Middle frontal gyrus (tissue), 1 donor: ENCODE measurements around the gene ERCC2.

ENCODE experiments used
- DNase-seq: peaks from one replicate; pipeline ENCODE4 v3.0.0-alpha.2; 2015; ENCODE audit warnings: low spot score; ENCODE audit errors: extremely low spot score

ERCC2 gene

DNA sequence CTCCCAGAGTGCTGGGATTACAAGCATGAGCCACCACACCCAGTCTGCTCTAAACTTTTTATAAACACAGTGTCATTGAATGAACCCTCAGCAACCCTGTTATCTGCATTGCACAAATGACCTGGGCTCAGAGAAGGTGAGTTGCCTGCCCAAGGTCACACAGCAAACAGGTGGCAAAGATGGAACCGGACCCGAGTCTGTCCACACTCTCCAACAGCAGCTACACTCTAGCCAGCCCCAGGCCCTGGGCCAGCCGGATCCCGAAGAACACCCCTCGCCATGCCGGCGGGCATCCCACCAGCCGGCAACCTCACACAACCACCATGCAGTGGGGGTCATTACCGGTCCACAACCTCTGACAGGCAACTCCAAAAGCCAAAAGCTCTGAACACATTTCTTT lies 14.5 kb downstream of the ERCC2 start:
- DNase-seq = no peak

DNA sequence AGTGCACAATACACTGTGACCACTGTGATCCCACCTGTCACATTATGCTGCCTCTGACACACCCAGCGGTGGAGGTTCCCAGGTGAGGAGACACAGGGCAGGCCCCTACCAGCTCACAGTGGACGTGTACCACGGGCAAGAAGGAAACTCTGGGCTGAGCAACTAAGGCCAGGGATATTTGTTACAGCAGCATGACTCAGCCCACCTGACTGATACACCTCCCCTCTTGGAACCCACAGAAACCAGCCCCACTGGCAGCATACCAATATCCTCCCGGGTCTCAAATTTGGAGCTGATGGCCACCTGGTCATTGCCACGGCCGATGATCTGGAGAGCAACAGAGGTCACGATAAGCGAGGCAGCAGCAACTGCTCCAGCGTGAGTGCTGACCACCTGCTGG lies 15.0 kb downstream of the ERCC2 start:
- no peak for DNase-seq

DNA sequence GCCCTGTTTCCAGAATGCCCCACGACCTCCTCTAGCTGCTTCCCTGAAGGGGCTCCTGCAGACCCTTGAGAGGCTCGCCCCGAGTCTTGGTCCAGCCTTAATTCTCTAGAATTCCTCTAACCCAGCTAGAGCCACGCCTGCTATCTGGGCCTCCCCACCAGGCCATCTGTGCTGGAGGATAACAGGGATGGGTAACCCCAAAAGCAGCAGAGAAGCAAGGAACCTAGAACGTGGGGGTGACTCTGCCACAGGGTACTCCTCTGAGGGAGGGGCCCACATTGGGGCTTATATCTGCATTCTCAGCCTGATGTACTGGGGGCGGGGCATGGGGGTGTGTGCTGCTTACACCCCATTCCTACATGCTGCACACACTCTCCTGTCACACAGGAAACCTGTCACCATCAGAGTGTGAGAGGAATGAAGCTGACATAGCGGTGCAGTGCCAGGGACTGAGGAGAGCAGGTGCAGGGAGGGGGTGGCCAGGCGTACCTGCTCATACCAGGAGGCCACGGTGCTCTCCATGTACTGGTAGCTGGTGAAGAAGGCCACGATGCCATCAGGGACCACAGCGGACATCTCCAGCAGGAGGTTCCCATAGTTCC lies 16.0 kb downstream of the ERCC2 start:
- no peak for DNase-seq

DNA sequence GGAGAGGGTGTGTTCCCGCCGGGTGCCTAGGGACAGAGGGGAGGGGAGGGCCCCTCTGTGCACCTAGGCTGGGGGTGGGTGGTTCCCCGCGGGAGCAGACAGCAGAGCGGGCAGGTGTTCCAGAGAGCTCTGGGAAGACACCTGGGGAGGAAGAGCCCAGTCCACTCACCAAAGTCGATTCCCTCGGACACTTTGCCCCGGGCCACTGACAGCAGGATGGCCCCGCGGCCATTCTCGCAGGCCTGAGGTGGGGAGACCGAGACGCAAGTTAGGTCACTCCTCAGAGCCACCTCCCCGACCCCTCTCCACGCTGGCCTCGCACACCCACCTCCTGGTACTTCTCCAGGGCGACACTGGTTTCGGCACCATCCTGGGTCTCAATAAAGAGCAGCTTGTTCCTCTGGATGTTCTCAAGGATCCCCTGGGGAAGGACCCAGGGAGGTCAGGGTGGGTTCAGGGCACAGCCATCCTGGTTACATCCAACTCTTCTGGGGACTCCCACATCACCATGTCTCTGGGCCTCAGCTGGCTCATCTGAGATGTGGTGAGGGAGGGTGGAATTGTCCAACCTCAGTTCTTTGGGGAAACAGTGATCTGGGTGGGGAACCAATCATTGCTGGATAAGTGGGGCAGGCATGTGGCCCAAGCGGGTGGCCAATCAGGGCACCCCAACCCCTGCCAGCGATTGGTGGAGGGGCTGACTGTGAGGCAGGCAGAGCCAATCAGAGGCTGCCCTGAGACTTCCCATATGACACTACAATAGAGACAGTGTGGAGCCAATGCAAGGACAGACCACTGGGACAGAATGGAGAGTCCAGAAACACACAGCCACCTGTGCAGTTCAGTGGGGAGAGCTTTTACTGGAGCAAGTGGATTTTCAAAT lies 17.2 kb downstream of the ERCC2 start:
- DNase-seq = no peak

- DNase-seq = no peak
These were observed 17.9 kb downstream of the ERCC2 start for GRCh38 chr19:45352471-45352870.

DNA sequence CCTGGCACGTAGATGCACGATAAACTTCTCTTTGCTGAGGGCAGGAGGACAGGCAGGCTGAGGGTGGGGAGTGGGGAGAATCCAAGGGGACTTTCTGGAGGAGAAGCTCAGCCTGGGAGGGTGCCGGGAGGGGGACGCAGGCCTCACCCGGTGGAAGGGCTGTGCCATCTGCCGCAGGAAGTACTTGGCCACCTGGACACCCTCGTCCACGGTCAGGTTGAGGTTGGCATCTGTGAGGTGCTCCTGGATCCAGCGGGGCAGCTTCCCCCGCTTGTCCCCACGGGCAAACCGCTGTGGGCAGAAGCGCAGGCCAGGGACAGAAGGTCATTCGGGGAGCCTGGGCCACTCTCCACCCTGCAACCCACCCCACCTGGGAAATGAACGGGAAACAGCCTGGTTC lies 18.3 kb downstream of the ERCC2 start:
- DNase-seq = no peak

- DNase-seq = no peak
These were observed 18.9 kb downstream of the ERCC2 start for GRCh38 chr19:45351401-45351952.

DNA sequence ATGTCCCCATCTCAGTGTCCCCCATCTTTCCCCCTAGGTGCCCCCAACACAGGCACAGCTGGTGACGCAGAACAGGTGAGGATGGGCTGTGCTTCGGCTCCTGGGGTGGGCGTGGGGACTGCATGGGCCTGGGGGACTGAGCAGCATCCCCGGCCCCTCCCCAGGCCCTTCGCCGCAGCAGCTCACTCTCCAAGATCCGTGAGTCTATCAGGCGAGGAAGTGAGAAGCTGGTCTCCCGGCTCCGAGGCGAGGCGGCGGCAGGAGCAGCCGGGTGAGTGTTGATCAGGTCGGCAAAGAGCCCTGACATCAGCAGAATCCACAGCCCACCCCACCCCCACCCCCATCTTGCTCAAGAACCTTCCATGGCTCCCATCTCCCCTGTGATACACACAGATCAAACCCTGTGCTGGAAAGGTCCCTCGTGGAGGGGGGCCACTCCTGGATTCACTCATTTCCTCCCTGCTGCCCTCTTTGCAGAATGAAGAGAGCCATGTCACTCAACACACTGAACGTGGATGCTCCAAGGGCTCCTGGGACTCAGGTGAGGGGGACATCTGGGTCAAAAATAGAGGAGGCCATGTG lies 19.8 kb downstream of the ERCC2 start:
- DNase-seq = no peak

GRCh38 chr19:45349430-45349941 lies 20.9 kb downstream of the ERCC2 start:
- DNase-seq = no peak

- DNase-seq = no peak
These were observed 21.3 kb downstream of the ERCC2 start for GRCh38 chr19:45349126-45349415.

GRCh38 chr19:45348367-45349125 lies 21.8 kb downstream of the ERCC2 start:
- DNase-seq = no peak

DNA sequence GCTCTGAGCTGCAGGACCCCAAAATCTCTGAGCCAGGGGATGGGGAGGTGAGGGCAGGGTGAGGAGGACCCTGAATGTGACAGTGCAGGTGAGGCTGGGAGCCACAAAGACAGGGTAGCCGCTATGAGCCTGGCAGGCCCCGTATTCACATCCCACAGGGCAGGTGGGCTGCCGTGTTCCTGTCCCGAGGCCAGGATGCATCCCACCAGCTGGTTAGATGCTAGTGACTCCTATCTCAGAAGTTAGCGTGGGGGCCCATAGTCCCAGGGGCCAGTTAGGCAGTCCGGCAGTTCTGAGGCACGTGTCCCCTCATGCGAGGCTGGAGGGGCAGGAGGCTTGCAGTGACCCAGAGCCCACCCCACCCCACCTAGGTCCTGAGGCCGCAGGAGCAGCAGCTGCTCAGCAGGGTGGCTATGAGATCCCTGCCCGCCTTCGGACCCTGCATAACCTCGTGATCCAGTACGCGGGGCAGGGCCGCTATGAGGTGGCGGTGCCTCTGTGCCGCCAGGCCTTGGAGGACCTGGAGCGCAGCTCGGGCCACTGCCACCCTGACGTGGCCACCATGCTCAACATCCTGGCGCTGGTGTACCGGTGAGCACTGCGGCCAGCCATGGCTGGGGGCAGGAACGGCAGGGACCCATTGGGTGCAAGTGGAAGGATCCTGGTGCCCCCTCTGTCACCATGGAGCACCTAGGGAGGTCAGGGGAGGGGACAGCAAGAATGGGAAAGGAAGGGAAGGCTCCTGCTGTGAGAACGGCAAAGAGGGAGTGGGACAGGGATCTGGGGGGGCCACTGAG lies 22.6 kb downstream of the ERCC2 start:
- DNase-seq = no peak

- DNase-seq = no peak
These were observed 23.9 kb downstream of the ERCC2 start for GRCh38 chr19:45346449-45346848.

DNA sequence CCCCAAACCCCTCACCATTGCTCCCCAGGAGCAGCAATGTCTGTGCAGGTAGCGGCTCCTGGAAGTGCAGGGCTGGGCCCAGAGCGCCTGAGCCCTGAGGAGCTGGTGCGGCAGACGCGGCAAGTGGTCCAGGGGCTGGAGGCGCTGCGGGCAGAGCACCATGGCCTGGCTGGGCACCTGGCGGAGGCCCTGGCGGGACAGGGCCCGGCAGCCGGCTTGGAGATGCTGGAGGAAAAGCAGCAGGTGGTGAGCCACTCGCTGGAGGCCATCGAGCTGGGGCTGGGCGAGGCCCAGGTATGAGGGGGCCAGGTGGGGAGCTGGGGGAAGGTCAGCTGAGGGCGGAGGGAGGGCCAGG lies 24.9 kb downstream of the ERCC2 start:
- DNase-seq = no peak

DNA sequence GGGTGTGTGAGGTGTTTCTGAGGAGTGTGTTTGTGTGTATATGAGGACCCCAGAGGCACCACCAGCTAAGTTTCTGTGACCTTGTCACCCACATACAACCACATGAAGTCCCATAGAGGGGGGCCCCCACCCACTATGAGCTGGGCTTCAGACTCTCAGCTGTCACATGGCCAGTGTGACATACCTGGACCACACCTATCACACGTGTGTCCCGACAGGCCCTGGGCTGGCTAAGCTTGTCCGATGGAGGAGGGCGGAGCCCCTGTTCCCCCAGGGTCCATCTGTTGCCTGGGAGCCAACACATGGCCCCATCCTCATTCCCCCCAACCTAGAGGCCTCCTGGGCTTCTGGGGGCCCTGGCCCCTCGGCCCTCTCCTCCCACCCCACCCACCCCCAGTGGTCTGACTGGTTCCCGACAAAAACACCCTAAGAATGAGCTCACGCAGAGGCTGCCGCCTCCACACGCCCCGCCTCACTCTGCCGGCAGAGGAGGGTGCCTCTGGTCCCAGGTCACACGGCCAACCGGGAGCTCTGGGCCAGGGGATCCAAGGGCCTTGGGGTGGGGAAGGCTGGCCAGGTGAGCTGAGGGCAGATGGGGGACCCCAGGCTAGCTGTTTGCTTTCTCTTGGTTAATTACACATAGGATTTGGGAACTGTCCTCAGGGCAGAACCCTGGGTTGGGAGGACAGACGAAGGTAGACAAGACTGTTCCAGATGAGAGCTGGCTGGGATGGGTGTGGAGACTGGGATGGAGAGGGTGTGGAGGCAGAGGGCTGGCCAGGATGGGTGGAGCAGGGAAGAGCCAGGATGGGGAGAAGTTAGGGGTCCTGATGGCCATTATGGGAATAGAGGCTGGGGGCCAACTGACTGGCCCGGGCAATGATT lies 25.5 kb downstream of the ERCC2 start:
- no peak for DNase-seq

- no peak for DNase-seq
These were observed 27.5 kb downstream of the ERCC2 start for GRCh38 chr19:45342911-45343310.

DNA sequence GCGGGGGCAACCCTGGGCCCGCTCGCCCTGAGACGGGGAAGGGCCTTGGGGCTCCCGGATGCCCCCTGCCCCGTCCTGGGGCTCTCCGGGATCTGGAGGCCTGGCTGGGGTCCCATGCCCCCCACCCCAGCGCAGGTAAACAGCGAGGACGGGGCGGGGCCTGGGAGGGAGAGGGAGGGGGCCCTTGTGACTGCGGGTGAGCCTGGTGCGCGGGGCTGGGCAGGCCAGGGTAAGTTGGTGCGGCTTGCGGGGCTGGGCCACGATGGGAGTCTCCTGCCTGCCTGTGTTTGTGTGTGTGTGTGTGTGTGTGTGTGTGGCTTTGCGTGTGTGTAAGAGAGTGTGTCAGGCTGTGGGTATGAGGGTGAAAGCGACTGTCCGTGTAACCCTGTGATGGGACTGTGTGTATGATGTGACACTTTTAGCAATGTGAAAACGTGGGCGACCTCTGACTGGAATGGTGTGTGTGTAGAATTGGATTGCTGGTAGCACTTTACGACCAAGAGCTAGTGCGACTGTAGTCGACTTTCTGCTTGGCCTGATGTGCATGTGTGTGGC lies 29.4 kb downstream of the ERCC2 start:
- DNase-seq = no peak

DNA sequence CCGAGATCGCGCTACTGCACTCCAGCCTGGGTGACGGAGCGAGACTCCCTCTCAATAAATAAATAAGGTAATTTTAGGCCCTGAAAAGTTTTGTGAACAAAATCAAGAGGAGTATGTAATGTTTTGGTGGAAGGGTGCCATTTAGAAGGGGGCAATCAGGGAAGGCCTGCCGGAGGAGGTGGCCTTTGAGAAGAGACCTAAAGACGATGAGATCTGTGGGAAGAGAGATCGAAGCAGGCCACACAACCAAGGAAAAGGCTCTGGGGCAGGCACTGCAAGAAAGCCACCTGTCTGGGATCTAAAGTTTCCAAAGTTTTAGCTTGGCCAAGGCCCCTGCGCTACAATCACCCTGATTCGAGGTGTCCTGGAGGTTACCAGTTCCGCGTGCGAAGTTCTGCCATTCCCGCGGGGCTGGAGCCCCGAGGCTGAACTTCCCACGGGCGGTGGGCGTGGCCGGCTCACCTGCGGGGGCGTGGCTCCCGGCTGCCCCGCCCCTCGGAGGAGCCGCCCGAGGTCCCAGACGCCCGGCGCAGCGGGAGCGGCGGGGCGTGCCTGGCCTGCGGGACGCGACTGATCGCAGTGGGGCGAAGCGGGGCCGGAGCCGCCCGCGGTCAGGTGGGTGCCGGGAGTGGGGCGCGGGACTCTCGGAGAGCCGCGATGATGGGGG lies 30.0 kb downstream of the ERCC2 start, which contains the start of gene KLC3:
Gene KLC3 (plus strand): TSS at position 519 of the 667 bp plus-strand sequence. CDS start 4,792 bp downstream, outside the sequence.
- DNase-seq = no peak

GRCh38 chr19:45339629-45340028 lies 30.7 kb downstream of the ERCC2 start:
- no peak for DNase-seq
